EH (cell line): Measurements from ENCODE around the gene SPCS1.
"Not testable (repeated sequence)": the region's sequence is repeated elsewhere in the genome, so short reads cannot be mapped to it uniquely, and the experiment has no call there.

ENCODE experiments used
- DNase-seq: peaks from one replicate; pipeline ENCODE4 v3.0.0-alpha.2; 2015; ENCODE audit warnings: low read depth

SPCS1 gene

DNA sequence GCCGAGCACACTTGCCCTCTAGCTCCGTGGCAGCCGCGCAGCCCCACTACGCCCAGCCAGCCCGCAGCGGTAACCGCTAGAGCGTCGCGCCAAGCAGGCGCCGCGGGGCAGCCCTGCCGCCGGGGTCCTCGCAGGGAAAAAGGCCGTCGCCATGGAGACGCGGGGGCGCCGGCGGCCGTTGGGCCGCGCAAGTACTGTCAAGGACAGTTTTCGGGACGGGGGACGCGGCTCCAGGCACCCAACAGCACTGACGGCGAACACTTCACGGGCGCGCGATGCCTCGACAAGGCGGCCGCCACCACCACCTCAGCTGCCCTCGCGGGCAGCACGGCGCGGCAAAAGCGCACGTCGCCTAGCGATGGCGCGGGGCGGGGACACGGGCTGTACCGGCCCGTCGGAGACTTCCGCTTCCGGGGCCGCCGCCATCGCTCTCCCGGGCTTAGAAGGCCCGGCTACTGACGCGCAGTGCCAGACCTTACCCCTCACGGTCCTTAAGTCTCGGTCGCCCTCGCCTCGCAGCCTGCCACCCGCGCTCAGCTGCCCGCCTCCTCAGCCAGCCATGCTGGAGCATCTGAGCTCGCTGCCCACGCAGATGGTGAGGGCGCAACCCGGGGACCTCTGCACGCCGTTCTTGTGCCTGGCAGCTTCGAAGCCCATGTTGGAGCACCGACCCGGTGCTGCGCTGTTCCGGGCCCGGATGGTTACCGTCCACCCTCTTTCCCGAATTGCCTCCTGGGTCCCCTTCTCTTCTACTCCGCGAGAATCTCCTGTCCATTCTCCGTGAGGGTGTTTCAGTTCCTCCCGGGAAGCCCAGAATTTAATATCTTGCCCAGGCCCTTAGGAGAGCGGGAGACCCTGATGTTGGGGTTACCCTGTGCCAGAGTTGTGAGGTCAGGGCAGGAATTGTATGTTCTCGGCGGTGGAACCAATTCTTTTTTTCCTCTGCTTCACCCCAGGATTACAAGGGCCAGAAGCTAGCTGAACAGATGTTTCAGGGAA is at the start of gene SPCS1, which contains the start of gene GLT8D1:
Gene SPCS1 (plus strand): TSS at position 419 of the 999 bp plus-strand sequence. CDS start 141 bp downstream, at position 560.
Gene GLT8D1 (minus strand): TSS at position 104 of the 999 bp plus-strand sequence. CDS start 5,331 bp downstream, outside the sequence.
- peak; percentile 89 for DNase-seq

DNA sequence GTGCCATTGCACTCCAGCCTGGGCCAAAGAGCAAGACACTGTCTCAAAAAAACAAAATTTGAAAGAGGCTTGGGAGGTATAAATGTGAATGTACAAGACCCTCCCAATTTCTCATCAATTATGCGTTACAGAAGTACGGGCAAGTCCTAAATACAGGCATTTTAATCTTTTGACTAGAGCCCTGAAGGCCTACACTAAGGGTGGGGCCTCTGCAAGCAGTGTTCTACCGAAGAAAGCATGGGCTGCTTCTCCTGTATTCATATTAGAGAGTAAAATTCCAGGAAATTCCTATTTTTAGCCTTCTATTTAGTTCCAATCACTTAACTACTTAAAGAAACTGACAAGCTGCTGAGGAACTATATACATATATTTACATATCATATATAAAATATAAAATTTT is 45.9 kb upstream of the SPCS1 start:
- DNase-seq: no peak

DNA sequence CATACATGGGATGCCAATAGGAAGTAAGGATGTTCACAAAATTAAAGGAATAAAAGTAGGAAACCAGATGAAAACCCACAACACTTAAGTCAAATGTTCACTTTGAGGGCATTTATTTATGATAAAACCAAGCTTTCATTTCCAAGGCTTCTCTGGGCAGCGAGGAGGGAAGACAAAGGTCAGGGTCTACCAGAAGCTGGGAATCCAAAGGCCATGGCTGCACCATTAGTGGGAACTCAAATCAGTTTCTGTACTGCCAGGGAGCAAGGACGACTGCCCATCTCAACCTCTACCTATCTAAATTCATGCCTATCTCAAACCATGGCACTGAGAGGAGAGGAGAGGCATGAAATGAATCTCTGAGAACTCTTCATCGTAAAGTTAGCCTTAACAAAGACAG is 42.8 kb upstream of the SPCS1 start:
- no peak for DNase-seq

GRCh38 chr3:52670621-52671521 is 35.0 kb upstream of the SPCS1 start:
- peak; percentile 100 for DNase-seq

DNA sequence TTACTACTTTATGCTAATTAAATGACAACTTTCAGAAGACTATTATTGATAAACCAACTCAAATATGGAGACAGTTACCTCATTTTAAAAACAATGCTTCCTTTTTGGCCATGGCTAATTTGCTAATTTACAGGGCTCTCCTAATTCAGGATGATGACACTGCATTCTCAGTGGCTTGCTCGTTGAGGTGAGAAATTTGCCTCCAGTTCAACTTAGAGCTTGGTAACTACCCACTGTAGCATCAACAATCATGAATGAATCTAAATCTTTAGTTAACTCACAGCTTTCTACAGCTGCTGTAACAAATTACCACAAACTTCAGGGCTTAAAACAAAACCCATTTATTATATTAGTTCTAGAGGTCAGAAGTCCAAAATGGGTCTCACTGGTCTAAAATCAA is 34.2 kb upstream of the SPCS1 start:
- DNase-seq: peak; percentile 12

DNA sequence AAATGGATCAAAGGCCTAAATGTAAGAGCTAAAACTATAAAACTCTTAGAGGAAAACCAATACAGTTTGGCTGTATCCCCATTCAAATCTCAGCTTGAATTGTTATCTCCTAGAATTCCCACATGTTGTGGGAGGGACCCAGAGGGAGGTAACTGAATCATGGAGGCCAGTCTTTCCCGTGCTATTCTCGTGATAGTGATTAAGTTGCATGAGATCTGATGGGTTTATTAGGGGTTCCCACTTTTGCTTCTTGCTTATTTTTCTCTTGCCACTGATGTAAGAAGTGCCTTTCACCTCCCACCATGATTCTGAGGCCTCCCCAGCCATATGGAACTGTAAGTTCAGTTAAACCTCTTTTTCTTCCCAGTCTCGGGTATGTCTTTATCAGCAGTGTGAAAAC is 29.7 kb upstream of the SPCS1 start:
- not testable (repeated sequence) for DNase-seq

DNA sequence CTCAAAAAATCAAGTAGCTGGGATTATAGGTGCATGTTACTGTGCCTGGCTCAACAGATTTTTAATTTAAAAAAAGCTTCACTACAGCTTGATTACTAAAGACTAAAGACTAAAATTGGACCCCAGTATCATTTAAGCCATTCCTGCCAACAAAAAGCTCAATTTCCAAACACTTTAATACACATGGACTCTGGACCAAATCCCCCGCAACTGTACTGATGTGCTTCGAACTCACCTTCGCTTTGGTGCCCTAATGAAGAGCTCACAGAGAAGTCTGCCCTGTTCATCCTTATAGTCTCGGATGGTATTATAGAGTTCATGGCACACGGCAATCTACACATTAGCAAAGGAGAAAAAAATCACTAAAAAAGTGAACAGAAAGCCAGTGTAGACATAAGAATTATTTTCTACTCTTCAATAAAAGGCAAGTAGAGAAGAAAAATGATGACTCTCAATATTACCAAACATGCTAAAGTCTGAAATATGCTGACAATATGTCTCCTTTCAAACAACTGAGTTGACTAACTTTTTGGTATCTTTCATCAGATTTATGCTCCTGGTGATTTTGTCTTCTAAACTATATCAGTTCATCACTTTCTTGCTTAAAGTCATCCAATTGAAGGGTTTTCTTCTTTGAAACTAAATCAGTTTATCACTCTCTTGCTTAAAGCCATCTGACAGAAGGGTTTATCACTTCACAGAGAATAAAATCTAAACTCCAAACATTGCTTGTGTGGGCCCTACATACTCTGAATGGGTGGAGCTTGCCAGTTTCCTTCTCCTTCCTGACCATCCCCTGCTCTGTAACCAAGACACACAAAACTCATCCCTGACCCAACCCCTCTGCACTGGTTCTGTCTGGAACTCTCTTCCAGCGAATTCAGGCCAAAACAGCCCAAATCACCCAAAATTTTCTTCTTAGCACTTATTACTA is 27.4 kb upstream of the SPCS1 start:
- DNase-seq: no peak

GRCh38 chr3:52679199-52679538 is 26.7 kb upstream of the SPCS1 start:
- no peak for DNase-seq

- no peak for DNase-seq
These were observed 26.1 kb upstream of the SPCS1 start for GRCh38 chr3:52679811-52680210.

DNA sequence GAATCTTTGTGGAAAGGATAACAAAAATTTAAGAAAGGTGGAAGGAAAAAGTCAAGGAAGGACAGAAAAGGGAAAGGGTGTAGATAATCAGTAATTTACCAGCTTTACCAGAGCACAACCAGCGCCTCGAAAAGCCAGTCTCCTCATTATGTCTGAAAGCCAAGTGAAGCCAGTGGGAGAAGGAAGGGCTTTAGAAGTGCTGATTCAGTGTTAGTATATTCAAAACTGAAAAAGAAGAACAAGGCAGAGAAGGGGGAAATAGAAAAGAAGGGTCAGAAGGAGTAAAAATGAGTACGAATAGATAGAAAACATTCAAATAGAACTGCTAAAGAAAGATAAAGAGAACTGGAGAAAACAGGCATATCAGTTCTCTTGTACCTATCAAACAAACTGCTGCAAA is 24.3 kb upstream of the SPCS1 start:
- DNase-seq: no peak

- DNase-seq: peak; percentile 77
These were observed 23.9 kb upstream of the SPCS1 start for GRCh38 chr3:52682016-52682415.

DNA sequence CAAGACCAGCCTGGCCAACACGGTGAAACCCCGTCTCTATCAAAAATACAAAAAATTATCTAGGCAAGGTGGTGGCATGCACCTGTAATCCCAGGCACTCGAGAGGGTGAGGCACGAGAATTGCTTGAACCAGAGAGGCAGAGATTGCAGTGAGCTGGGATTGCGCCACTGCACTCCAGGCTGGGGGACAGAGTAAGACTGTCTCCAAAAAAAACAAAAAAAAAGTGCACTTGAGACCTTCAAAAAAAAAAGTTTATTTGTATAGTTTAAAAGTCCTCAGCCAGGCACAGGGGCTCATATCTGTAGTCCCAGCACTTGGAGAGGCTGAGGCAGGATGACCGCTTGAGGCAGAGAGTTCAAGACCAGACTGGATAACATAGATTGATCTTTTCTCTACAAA is 22.3 kb upstream of the SPCS1 start:
- peak; percentile 23 for DNase-seq

- DNase-seq: no peak
These were observed 21.7 kb upstream of the SPCS1 start for GRCh38 chr3:52684184-52684583.

GRCh38 chr3:52685285-52685708 is 20.6 kb upstream of the SPCS1 start:
- peak; percentile 78 for DNase-seq

GRCh38 chr3:52685709-52686691 is 19.9 kb upstream of the SPCS1 start, which contains the start of the genes GNL3 and PBRM1:
Gene GNL3 (plus strand): TSS chr3:52686032. CDS start chr3:52686093, 61 bp downstream.
Gene PBRM1 (minus strand): TSS chr3:52685913.
- peak; percentile 95 for DNase-seq

DNA sequence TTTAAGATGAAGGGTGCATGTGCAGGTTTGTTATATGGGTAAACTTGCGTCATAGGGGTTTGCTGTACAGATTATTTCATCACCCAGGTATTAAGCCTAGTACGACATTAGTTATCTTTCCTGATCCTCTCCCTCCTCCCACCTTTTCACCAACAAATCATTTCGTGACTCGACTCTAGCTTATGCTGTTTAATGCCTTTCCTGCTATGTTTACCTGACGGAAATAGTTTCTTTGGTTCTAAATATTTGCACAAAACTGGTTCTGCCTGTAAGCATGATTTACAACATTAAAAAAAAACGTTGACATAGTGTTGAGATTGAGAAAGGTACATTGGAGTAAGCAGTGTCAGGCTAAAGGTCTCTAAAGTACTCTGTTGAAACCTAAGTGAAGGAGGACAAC is 17.6 kb upstream of the SPCS1 start:
- DNase-seq: no peak

GRCh38 chr3:52689151-52689550 is 16.8 kb upstream of the SPCS1 start:
- DNase-seq: no peak

GRCh38 chr3:52690560-52690959 is 15.3 kb upstream of the SPCS1 start:
- DNase-seq: no peak

- DNase-seq: peak; percentile 32
These were observed 12.8 kb upstream of the SPCS1 start for GRCh38 chr3:52693071-52693470.
